Vagina (tissue), 2 donors: ENCODE data around the gene S100A8.

Experiments used
- POLR2A ChIP-seq, 2 donors: fragments of 450-650 bp; IDR thresholded peaks; one replicate each; pipeline ENCODE4 v1.6.1; 2017; ENCODE audit warnings: antibody characterized with exemption in 2 of 2, mild to moderate bottlenecking in 2 of 2, moderate library complexity in 2 of 2
- POLR2AphosphoS5 ChIP-seq, 2 donors: sonication (generic); formaldehyde crosslinking; IDR thresholded peaks; one replicate each; pipeline ENCODE4 v1.9.0; 2017; ENCODE audit warnings: antibody characterized with exemption in 2 of 2, mild to moderate bottlenecking in 2 of 2, low read depth in 1 of 2; ENCODE audit not compliant: insufficient read depth in 1 of 2
- TF ChIP-seq, protein P1 (sequence below), 3 experiments: fragments of 450-650 bp in 2 of 3; fragments of 200-600 bp in 1 of 3; sonication (generic) in 1 of 3; IDR thresholded peaks; one replicate each; pipeline ENCODE4 v1.5.1; 2017 to 2019; ENCODE audit warnings: antibody characterized with exemption in 3 of 3, mild to moderate bottlenecking in 2 of 3, moderate library complexity in 2 of 3

- TF ChIP-seq, protein P1, sequence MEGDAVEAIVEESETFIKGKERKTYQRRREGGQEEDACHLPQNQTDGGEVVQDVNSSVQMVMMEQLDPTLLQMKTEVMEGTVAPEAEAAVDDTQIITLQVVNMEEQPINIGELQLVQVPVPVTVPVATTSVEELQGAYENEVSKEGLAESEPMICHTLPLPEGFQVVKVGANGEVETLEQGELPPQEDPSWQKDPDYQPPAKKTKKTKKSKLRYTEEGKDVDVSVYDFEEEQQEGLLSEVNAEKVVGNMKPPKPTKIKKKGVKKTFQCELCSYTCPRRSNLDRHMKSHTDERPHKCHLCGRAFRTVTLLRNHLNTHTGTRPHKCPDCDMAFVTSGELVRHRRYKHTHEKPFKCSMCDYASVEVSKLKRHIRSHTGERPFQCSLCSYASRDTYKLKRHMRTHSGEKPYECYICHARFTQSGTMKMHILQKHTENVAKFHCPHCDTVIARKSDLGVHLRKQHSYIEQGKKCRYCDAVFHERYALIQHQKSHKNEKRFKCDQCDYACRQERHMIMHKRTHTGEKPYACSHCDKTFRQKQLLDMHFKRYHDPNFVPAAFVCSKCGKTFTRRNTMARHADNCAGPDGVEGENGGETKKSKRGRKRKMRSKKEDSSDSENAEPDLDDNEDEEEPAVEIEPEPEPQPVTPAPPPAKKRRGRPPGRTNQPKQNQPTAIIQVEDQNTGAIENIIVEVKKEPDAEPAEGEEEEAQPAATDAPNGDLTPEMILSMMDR (IDR thresholded peaks at IDR 0.05) = no peak
- TF ChIP-seq POLR2AphosphoS5 (IDR thresholded peaks at IDR 0.05; ENCODE audit: insufficient read depth in 1 of 2, low read depth in 1 of 2) = no peak
- TF ChIP-seq POLR2A (IDR thresholded peaks at IDR 0.05) = no peak
These were observed 9.4 kb upstream of the S100A8 start for GRCh38 chr1:153400244-153400643.
